ENCODE data around the gene MFNG.

Gene MFNG

DNA sequence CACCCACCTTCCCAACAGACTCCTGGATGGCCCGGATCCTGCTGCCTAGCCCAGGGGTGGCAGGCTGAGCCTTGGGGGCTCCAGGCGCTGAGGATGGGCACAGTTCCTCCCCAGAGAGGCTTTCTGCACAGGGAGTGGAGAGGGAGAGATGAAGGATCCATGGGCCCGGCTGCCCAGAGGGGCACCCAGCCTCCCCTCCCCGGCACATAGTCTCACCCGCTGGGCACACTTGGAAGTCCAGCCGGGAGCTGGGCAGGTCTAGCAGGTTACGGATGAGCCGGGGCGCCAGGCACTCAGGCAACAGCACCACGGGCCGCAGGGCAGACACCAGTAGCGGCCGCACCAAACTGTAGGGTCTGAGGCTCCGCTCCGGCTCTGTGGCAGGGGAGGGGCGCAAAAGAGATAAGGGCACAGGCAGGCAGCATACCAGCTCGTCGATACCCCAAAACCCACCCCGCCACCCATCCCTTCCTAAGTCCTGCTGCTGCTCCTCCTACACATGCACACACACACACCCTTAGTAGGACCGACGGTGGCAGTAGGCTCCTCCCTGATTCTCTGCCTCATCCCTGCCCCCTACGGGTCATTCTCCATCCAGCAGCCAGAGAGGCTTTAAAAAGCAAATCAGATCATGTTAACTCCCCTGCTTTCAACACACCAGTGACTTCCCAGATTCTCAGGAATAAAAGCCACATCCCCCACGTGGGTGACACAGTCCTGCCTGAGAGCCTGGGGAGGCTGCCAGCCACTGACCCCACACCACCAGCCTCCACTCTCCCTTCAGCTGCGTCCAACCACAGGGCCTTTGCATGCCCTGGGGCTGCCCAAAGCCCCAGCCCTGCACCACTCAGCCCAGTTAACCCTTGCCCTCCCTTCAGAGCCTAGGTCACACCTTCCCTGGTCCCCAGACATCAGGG lies 6.5 kb upstream of the MFNG start:
- no peak for DNase-seq

DNA sequence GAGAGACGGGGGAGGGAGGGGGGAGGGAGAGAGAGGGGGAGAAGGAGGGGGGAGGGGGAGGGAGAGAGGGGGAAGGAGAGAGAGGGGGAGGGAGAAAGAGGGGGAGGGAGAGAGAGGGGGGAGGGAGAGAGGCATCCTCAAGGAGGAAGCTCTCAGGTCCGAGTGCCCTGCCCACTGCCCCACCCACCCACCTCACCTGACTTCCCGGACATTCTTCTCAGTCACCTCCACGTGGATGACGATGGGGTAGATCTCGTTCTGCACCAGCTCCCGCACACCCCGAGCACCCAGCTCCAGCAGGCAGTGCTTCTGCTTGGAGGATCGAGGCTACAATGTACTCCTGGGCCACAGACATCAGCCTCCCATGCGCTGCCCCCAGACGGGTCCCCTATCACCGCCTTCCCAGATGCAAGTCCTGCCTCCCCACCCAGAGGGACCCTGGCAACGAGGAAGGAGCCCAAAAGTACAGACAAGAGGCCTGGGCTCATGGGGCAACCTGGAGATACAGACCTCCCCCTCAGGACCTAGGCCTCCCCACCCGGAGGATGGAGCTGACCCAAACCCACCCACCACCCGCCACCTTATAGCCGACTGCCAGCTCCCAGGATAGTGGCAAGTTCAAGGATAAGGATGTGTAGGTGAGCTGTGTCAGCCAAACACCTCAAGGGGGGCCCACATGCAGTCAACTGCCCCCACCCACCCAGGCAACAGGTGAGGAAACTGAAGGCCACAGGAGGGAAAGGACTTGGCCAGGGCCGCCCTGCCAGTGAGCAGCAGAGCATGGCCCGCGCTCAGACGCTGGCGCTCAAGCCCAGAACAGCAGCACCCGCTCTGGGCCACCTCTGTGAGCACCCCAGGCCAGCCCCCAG lies 5.6 kb upstream of the MFNG start:
- DNase-seq: no peak

GRCh38 chr22:37491106-37491505 lies 4.9 kb upstream of the MFNG start:
- no peak for DNase-seq

- no peak for DNase-seq
Observed at GRCh38 chr22:37489983-37490382, 3.8 kb upstream of the MFNG start.

- no peak for DNase-seq
Observed at GRCh38 chr22:37488337-37489135, 2.4 kb upstream of the MFNG start.

DNA sequence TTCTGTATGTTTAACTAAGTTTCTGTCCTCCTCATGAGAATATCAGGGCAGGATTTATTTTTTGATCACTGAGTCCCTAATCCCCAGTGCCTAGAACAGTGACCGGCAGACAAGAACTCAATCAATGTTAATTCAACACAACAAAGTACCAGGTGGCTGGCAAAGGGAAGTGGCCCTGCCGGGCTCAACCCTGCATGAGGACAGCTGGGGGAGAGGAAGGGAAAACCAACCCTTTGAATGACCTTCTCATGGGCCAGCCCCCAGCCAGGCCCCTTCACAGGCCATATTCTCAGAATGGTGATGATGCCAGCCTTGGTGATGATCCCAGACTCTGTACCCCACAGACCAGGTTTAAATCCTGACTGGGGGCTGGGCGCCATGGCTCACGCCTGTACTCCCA lies 1.4 kb upstream of the MFNG start:
- DNase-seq: no peak

- no peak for DNase-seq
Observed at GRCh38 chr22:37487129-37487528, 945 bp upstream of the MFNG start.

DNA sequence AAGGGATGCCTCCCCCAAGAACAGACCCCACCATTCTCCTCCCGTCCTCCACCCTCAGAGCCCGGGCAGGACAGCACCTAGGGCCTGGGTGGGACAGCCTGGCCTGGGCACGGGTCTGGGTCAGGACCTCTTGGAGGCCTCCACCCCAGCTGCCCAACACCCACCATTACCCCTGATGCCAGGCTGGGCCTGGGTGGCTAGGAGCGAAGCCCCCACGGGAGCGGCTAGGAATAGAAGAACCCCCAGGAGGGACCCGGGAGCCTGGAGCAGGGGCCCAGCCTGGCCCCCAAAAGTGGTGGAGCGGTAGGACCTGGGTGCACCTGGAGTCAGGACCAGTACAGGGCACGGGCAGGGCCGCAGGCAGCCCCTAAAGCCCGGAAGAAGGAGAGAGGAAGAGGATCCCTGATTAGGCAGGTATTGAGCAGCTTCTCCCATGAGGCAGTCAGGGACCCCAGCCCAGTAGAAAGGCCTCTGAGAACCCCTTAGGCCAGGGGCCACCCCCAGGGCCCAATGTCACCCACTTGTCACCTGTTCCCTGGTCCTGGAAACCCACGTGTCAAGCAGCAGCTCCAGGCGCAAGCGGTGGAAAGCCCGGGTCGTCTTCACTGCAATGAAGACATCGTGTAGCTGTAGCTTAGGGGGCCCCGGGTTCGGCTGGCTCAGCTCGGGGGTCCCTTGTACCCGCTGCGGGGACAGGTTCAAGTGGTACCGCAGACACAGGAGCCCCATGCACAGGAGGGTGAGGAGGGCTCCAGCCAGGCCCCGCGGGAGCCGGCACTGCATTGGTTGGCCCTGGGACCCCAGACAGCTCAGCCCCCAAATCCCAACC lies 575 bp downstream of the MFNG start:
- no peak for DNase-seq

DNA sequence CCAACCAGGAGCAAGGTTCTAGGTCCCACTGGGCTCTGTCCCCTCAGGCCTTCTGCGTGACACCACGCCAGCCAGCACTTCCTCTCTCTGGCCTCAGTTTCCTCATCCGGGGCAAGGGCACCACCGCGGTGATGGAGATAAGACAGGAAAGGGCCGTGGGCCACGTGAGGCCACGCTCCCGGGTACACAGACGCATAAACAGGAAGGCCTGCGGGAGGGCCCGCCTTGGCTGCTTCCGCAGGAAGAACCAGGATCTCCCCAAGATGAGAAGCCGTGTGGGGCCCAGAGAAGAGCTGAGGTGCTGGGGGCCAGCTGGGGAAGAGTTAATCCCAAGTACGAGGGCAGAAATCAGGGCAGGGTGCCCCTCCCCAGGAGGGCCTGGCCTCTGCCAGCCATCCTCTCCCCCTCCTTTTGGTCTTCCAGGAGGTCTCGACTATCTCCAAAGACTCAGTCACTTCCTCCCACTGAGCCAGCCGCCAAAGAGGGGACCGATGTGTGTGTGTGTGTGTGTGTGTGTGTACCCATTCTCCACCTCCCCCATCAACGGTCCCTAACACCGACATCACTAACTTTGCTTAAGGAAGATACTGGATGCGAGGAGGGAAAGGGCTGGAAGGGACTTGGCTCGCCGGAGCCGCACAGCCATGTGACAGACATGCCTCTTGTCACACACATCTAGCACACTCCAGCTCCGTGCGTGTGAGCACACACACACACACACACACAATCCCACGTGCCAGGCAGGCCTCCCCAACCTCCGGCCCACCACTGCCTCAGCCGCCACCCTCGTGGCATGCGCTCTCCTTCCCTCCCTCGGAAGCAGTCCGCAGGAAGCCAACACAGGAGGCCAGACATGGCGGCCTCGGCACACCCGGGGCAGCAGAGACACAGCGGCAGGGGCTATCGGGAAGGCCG lies 1.4 kb downstream of the MFNG start:
- DNase-seq: no peak

- no peak for DNase-seq
Observed at GRCh38 chr22:37483050-37483449, 3.1 kb downstream of the MFNG start.

- no peak for DNase-seq
Observed at GRCh38 chr22:37482244-37482643, 3.9 kb downstream of the MFNG start.

- DNase-seq: no peak
Observed at GRCh38 chr22:37481347-37481907, 4.8 kb downstream of the MFNG start.

DNA sequence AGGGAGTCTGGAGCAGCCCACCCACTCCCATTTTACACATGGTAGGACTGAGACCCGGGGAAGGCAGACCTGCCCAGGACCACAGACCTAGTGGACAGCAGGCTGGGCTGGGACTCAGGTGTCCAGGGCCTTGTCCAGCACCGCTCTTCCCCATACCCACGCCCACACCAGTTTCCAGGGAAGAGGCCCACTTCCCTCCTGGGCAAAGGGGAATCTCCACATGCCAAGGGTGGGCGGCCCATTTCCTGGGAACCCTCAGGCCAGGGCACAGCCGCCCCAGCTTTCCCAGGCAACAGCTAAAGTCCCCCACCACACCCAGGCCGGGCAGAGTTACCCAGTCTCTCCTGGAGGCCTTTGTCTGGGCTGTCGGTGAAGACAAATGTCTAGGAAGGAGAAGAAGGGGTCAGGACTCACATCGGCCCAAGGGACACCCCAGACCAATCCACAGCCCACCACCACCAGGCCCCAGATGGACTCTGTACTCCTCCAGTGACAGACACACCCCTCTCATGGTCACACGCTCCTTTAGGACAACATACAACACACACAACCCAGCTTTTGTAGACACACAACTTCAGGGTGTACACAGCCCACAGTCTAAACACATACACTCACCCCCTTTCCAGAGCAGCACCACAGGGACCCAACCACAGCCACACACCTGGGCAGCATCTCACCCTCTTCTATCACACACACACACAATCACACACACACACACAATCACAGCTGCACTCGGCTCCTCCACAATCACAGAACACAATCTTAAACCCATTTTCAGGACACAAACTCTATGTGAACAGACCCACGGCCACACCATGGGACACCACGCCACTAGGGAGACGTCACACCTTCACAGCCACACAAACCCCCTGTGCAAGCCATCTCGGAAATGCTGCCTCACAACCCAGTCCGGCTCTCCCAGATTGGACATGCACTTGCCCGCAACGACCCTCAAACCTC lies 5.5 kb downstream of the MFNG start:
- DNase-seq: no peak

DNA sequence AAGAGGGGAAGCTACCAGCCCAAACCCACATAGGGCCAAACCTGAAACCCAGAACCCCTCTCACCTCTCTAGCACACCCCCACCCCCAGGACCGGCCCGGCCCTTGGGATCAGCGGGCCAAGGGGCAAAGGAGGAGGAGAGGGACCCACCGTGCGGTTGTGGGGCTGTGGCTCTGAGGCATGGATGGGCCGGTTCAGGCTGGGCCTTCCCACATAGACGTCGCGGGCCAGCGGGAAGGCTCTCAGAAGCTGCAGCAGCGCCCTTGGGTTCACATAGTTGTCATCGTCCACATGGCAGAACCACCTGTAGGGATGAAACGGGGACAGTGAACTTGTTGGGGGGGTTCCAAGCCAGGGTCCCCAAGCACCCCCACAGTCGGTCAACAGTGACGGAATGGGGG lies 7.0 kb downstream of the MFNG start:
- no peak for DNase-seq

DNA sequence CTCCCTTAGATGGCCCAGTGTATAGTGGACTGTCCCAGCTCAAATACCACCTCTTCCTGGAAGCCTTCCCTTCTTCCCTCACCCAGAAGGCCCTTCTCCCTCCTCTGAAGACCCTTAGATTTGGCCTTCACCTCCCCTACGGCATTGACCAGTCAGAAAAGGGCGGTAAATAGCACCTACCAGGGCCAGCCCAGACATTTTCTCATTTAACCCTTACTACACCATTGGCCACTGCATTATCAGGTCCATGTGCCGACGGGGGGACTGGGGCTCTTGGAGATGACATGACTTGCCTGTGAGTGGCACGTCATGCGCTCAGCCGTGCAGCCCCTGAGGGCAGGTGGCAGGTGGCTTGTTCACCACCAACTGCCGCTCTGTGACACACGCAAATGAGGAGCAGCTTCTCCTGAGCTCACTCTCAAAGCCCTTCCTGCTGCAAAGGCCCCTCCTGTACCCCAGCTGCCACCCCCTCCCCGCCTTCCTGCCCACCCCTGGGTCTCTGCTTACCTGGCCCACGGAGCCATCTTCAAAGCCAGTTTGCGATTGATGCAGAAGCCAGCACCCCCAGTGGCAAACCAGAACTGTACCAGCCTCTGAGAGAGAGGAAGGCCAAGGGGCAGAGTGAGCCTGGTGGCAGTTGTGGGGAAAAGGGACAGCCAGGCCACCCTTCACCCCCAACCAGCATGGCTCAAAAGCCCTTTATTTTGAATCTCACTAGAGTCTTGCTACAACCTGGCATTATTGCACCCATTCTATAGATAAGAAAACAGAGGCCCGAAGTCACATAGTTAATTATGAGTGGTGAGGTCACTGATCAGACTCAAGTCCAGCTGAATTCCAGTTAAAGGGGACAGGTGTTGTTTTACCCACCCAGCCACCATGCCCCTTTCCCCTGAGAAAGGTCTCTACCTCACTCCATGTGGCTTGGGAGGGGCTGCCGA lies 9.5 kb downstream of the MFNG start:
- no peak for DNase-seq

GRCh38 chr22:37474447-37475090 lies 11.6 kb downstream of the MFNG start:
- no peak for DNase-seq

- DNase-seq: no peak
Observed at GRCh38 chr22:37473437-37473946, 12.7 kb downstream of the MFNG start.

All from DMS79 (cell line).